GM18870 (cell line): ENCODE measurements around the gene LVRN.
"Not testable (repeated sequence)": the region's sequence is repeated elsewhere in the genome, so short reads cannot be mapped to it uniquely, and the experiment has no call there.

Experiments used
- ATAC-seq: cut with Tn5 transposase; IDR thresholded peaks from one replicate; pipeline ENCODE4 v1.9.1; 2021; ENCODE audit warnings: moderate library complexity; ENCODE audit not compliant: unreplicated experiment

LVRN gene, protein sequence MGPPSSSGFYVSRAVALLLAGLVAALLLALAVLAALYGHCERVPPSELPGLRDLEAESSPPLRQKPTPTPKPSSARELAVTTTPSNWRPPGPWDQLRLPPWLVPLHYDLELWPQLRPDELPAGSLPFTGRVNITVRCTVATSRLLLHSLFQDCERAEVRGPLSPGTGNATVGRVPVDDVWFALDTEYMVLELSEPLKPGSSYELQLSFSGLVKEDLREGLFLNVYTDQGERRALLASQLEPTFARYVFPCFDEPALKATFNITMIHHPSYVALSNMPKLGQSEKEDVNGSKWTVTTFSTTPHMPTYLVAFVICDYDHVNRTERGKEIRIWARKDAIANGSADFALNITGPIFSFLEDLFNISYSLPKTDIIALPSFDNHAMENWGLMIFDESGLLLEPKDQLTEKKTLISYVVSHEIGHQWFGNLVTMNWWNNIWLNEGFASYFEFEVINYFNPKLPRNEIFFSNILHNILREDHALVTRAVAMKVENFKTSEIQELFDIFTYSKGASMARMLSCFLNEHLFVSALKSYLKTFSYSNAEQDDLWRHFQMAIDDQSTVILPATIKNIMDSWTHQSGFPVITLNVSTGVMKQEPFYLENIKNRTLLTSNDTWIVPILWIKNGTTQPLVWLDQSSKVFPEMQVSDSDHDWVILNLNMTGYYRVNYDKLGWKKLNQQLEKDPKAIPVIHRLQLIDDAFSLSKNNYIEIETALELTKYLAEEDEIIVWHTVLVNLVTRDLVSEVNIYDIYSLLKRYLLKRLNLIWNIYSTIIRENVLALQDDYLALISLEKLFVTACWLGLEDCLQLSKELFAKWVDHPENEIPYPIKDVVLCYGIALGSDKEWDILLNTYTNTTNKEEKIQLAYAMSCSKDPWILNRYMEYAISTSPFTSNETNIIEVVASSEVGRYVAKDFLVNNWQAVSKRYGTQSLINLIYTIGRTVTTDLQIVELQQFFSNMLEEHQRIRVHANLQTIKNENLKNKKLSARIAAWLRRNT

DNA sequence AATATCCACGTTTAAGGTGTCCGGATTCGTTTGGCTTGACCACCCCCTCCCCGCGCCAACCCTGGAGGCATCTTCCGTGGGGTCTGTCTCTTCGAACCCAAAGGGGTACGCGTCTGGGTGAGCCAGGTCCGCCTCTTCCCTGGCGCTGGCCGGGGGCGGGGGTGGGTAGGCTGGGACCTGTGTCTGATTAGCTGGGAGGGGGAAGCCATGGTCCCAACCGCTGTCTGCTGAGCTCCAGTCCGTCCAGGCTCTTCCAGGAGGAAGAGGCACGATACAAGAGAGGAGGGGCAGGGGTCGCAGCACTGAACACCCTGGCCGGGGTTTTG is at the start of gene LVRN:
TSS of gene LVRN (plus strand) at position 237 of the 326 bp plus-strand sequence. CDS start 143 bp downstream, outside the sequence.
- no peak for ATAC-seq

- not testable (repeated sequence) for ATAC-seq
Measured at GRCh38 chr5:115913623-115914400, 48.5 kb upstream of the LVRN start.

GRCh38 chr5:115920171-115920725 is 42.0 kb upstream of the LVRN start:
- ATAC-seq, result no peak

DNA sequence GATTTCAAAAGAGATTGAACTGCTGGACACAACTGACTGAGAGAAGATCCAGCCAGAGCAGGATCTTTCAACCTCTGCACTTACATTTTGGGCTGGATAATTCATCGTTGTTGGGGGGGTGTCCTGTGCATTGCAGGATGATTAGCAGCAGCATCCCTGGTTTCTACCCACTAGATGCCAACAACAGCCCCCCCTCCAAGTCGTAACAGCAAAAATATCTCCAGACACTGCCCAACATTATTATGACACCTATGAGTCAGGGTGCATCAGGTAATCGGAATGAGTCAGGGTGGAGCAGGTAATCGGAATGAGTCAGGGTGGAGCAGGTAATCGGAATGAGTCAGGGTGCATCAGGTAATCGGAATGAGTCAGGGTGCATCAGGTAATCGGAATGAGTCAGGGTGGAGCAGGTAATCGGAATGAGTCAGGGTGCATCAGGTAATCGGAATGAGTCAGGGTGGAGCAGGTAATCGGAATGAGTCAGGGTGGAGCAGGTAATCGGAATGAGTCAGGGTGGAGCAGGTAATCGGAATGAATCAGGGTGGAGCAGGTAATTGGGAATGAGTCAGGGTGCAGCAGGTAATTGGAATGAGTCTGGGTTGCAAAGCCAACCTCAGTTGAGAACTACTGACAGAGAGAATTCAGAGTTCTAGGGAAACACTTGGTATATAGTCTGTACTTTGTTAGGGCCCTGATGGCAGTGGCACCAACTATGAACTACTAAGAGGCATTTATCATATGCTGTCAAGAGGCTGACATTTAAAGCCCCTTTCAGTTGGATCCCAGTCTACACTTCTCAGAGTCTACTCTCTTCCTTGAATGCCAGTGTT is 33.5 kb upstream of the LVRN start:
- not testable (repeated sequence) for ATAC-seq

DNA sequence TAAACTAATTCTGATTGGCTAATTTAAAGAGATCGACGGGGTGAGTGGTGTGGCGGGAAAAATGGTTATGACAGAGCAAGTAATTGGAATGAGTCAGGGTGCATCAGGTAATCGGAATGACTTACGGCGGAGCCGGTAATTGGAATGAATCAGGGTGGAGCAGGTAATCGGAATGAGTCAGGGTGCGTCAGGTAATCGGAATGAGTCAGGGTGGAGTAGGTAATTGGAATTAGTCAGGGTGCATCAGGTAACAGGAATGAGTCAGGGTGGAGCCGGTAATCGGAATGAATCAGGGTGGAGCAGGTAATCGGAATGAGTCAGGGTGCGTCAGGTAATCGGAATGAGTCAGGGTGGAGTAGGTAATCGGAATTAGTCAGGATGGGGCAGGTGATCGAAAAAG is 32.1 kb upstream of the LVRN start:
- not testable (repeated sequence) for ATAC-seq

- ATAC-seq, result no peak
Measured at GRCh38 chr5:115930630-115931337, 31.5 kb upstream of the LVRN start.

DNA sequence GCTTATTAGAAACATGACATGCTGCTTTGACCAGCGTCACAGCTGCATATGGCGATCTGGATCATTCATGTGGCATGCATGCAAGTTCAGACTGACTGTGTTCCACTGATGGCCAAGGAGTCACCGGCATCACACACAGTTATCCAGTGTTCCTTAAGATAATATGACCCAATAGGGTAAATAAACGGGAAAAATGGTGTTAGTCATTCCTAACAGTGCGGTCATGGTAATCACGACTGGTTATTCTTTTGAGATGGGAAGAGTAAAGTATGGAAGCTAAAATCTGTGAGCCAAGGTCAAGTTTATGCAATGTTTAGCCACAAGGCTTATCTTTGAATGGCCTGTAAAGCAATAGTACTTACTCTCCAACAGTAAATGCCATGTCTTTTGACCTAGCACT is 29.3 kb upstream of the LVRN start:
- no peak for ATAC-seq

DNA sequence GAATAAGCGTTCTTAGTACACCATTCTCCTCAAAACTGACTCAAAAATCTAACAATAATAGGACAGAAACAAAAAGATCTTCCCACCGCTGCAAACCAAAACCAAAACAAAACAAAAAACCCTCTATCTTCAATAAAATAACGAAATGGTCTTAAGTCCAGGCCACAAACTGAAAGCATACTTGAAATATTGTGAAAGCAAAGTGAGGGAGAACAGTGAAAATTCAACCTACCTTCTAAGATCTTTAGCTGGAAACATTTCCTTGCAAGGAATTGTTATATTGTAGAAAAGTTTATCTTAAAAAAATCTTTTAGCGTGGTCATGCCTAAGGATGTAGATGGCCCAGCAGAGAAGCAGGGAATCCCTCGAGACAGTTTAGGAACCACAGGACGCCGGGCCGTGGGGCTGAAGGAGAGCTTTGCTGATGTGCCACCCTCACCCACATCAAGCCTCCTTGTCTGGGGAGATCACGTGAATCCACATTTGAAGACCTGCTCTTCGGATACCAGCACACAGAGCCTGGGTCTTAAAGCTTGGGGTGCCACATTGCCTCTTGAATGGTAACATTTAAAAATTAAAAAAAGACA is 27.8 kb upstream of the LVRN start:
- ATAC-seq, result no peak

DNA sequence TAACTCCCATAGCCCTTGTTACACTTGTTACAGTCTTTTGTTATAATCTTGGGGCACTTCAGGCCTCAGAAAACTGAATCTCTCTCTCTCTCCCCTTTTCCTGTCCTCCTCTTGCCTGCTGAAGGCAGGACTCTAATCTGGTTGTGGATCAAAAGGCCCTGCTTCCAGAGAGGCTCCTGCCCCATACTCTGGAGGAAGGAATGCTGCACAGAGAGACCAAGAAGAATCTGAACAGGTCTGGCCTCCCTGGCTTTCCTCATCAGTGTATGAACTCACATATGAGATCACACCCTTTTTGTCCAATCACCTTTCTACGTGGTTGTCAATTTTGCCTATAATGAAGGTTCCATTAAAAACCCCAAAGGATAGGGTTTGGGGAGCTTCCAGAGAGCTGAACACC is 26.2 kb upstream of the LVRN start:
- ATAC-seq, result no peak

DNA sequence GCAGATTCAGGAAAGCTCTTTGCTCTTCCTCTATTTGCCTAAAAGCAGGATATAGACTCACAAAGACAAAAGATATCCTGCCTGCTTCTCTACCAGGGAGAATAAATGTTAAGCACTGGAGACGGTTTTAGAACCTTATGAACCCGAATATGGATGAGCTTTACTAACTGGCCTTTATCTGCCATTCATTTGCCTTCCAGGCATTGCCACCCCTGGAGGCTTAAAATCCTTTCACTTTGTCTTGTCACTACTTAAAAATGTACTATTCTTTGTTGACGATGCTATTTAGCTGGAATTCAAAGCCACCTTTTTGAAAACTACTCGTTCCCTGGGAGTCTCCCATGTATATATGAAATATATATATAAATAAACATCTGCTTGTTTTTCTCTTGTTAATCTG is 23.2 kb upstream of the LVRN start:
- no peak for ATAC-seq

GRCh38 chr5:115940080-115940810 is 22.0 kb upstream of the LVRN start:
- ATAC-seq, result no peak

DNA sequence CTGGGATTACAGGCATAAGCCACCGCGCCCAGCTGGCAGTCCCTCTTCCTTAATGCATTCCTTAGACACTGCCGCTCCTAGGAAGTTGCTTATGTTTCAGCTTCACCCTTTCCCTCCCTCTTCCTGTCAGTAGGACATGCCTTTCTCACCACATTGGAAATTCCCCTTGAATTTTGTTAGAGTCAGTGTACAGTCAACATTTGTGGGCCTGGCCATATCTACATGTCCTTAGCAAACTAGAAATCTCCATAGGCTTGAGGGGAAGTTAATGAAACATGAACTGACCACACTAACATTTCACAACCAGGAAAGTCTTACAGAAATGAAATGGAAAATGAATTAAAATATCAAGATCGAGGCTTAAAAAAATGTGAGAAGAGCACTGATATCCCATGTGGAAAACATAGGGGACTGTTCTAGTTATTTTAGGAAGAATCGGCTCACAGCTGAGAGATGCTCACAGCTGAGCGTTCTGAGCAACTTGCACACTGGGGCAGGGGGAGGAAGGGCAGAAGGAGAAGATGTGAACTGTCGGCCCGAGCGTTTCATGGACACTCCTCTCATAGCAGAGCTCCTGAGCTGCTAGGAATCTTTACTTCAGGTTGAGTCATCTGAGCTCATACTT is 21.1 kb upstream of the LVRN start:
- no peak for ATAC-seq

DNA sequence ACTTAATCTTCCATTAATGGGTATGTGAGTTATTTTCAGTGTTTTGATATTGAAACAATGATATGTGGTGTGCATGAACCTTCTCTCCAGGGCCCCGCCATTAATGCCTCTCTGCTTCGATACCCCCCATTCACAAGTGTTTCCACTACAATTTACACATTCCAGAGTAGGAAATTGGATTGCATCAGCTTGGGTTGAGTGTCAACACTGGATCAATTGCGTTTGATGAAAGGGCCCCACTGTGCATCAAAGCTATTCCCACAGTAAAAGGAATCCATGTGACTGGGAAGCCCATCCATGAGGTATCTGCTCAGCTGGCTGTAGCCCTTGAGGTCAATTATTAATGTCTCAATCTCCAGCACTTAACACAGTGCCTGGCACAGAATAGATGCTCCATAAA is 17.8 kb upstream of the LVRN start:
- ATAC-seq, result no peak

- ATAC-seq, result no peak
Measured at GRCh38 chr5:115946655-115947054, 15.6 kb upstream of the LVRN start.

- no peak for ATAC-seq
Measured at GRCh38 chr5:115947260-115947659, 15.0 kb upstream of the LVRN start.

GRCh38 chr5:115948091-115948534 is 14.2 kb upstream of the LVRN start:
- no peak for ATAC-seq

GRCh38 chr5:115949096-115949495 is 13.2 kb upstream of the LVRN start:
- no peak for ATAC-seq

GRCh38 chr5:115952588-115952987 is 9.7 kb upstream of the LVRN start:
- no peak for ATAC-seq
